Panc1 (cell line): ENCODE measurements around the gene RBBP6. TPM values are rescaled to one million over a fixed set of nuclear protein-coding genes. Genes with fewer than 3 reads are reported as not detected.

ENCODE experiments used
- ATAC-seq: fragments of 200-7000 bp; cut with Tn5 transposase; 2 replicates; pipeline ENCODE4 v1.9.1; 2020; ENCODE audit warnings: mild to moderate bottlenecking, moderate library complexity
- BruUV-seq: library from RNA; stranded (reverse); fragments of 400-500 nt; replicated peaks from 2 replicates; lab custom pipeline; 2021; lab: Mats Ljungman, UMichigan
- CTCF ChIA-PET: fragments of 300-600 bp; sonication (Branson Sonifier 250); formaldehyde crosslinking; loops from one replicate; lab custom pipeline; 2022; ENCODE audit warnings: antibody characterized with exemption; lab: Charles Lee
- POLR2A ChIA-PET: fragments of 300-600 bp; sonication (Branson Sonifier 250); formaldehyde crosslinking; loops from one replicate; lab custom pipeline; 2022; ENCODE audit warnings: antibody characterized with exemption; lab: Charles Lee
- DNase-seq: peaks from one replicate; pipeline ENCODE4 v3.0.0-alpha.2; 2010; ENCODE audit warnings: low read depth, low spot score
- H3K27ac ChIP-seq: 2 replicates; pipeline ENCODE4 v1.5.1; 2011; ENCODE audit warnings: mild to moderate bottlenecking, low read length, inconsistent platforms
- H3K27me3 ChIP-seq: fragments of 200-500 bp; sonication (Bioruptor generic); 2 replicates; pipeline ENCODE4 v1.6.0; 2014; ENCODE audit warnings: low read length, inconsistent platforms; ENCODE audit not compliant: control insufficient read depth, insufficient read depth
- H3K36me3 ChIP-seq: fragments of 200-500 bp; sonication (Bioruptor generic); 2 replicates; pipeline ENCODE4 v1.5.1; 2014; ENCODE audit warnings: inconsistent platforms, mild to moderate bottlenecking, low read length, moderate library complexity; ENCODE audit not compliant: control insufficient read depth, insufficient read depth
- H3K4me1 ChIP-seq: 2 replicates; pipeline ENCODE4 v1.5.1; 2011; ENCODE audit warnings: inconsistent platforms, mild to moderate bottlenecking, low read length, moderate library complexity; ENCODE audit not compliant: control insufficient read depth, insufficient read depth
- H3K4me3 ChIP-seq, 2 experiments: 2 replicates each; pipeline ENCODE4 v1.5.1; 2011 to 2012; ENCODE audit warnings: low read depth in 2 of 2, low read length in 2 of 2, mild to moderate bottlenecking in 2 of 2, inconsistent platforms in 1 of 2, moderate library complexity in 1 of 2
- H3K9me3 ChIP-seq: fragments of 200-500 bp; sonication (Bioruptor generic); 2 replicates; pipeline ENCODE4 v1.5.1; 2014; ENCODE audit warnings: low read depth, mild to moderate bottlenecking, inconsistent platforms, low read length, moderate library complexity; ENCODE audit not compliant: control insufficient read depth, insufficient read depth
- POLR2AphosphoS5 ChIP-seq: IDR thresholded peaks from 2 replicates; pipeline ENCODE4 v1.6.1; 2012; ENCODE audit warnings: mild to moderate bottlenecking, low read depth, low read length, moderate library complexity
- SIN3A ChIP-seq: IDR thresholded peaks from 2 replicates; pipeline ENCODE4 v1.6.1; 2012; ENCODE audit warnings: low read depth, mild to moderate bottlenecking, low read length, moderate library complexity, borderline replicate concordance; ENCODE audit not compliant: insufficient read depth
- TCF7L2 ChIP-seq: IDR thresholded peaks from 2 replicates; pipeline ENCODE4 v1.6.1; 2011; ENCODE audit warnings: mild to moderate bottlenecking, low read depth, low read length, inconsistent platforms
- in situ Hi-C: cut with HindIII; loops from 2 replicates; pipeline ENCODE4 v1.10.0; 2016; ENCODE audit warnings: low sequenced_read_pairs, low pct_unique_long_range_greater_than_20kb
- intact Hi-C: fragments of 100-400 bp; cut with micrococcal nuclease; formaldehyde crosslinking; loops from one replicate; pipeline ENCODE4 v1.10.0; 2022; ENCODE audit not compliant: unreplicated experiment
- total RNA-seq: library from RNA; stranded (reverse); gene quantifications from one replicate; pipeline ENCODE4 v1.2.1, GENCODE V29; 2021; ENCODE audit not compliant: unreplicated experiment
- TF ChIP-seq, protein P1 (sequence below): fragments of 450-650 bp; IDR thresholded peaks from 2 replicates; pipeline ENCODE4 v1.5.1; 2017; ENCODE audit warnings: mild to moderate bottlenecking
- TF ChIP-seq, protein P2 (sequence below), 2 experiments: IDR thresholded peaks; 2 replicates each; pipeline ENCODE4 v1.6.1; 2011 to 2012; ENCODE audit warnings: low read depth in 2 of 2, control low read depth in 1 of 2, low read length in 1 of 2, mild to moderate bottlenecking in 1 of 2, moderate library complexity in 1 of 2; ENCODE audit not compliant: insufficient read depth in 1 of 2

The RBBP6 gene
- total RNA-seq, 1 experiment from 2014 or later, result 42.7 TPM

DNA sequence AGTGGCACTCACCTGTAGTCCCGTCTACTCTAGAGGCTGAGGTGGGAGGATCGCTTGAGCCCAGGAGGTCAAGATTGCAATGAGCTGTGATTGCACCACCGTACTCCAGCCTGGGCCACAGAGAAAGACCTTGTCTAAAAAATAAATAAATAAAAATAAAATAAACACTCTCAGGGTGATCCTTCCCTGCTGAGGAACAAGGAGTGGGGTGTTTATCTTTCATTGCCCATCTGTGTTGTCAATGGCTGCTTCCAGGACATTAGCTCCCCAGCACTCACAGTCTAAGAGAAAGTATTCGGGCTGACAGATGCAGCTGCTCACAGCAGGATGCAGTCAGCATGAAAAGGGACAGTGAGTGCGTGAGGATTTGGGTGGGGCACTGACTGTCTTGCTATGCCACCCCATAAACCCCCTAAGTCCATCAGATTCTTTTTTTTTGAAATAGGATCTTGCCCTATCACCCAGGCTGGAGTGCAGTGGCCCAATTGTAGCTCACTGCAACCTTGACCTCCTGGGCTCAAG is 31.3 kb upstream of the RBBP6 start:
- Histone ChIP-seq H3K27me3 (peaks cover 2% of the 10 kb centered on the region; the same call in 1 of the 2 replicates), H3K9me3 (no peaks in the 10 kb centered on the region), H3K27ac (no peak overlapping the region), H3K4me3 (no peak overlapping the region), H3K36me3 (no peaks in the 10 kb centered on the region), H3K4me1 (no peaks in the 10 kb centered on the region)
- ATAC-seq, result no peak
- BruUV-seq, result no TSS peak
- ChIA-PET POLR2A (no interaction called here), CTCF (interaction anchor here (0.7 kb wide), 1 partner anchor 19 kb away, joined by 5 read pairs; no protein-coding TSS in a partner anchor)
- no peak for TF ChIP-seq TCF7L2
- TF ChIP-seq, protein P1, sequence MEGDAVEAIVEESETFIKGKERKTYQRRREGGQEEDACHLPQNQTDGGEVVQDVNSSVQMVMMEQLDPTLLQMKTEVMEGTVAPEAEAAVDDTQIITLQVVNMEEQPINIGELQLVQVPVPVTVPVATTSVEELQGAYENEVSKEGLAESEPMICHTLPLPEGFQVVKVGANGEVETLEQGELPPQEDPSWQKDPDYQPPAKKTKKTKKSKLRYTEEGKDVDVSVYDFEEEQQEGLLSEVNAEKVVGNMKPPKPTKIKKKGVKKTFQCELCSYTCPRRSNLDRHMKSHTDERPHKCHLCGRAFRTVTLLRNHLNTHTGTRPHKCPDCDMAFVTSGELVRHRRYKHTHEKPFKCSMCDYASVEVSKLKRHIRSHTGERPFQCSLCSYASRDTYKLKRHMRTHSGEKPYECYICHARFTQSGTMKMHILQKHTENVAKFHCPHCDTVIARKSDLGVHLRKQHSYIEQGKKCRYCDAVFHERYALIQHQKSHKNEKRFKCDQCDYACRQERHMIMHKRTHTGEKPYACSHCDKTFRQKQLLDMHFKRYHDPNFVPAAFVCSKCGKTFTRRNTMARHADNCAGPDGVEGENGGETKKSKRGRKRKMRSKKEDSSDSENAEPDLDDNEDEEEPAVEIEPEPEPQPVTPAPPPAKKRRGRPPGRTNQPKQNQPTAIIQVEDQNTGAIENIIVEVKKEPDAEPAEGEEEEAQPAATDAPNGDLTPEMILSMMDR, result no peak
- TF ChIP-seq SIN3A, result no peak
- no peak for TF ChIP-seq POLR2AphosphoS5
- TF ChIP-seq, protein P2, sequence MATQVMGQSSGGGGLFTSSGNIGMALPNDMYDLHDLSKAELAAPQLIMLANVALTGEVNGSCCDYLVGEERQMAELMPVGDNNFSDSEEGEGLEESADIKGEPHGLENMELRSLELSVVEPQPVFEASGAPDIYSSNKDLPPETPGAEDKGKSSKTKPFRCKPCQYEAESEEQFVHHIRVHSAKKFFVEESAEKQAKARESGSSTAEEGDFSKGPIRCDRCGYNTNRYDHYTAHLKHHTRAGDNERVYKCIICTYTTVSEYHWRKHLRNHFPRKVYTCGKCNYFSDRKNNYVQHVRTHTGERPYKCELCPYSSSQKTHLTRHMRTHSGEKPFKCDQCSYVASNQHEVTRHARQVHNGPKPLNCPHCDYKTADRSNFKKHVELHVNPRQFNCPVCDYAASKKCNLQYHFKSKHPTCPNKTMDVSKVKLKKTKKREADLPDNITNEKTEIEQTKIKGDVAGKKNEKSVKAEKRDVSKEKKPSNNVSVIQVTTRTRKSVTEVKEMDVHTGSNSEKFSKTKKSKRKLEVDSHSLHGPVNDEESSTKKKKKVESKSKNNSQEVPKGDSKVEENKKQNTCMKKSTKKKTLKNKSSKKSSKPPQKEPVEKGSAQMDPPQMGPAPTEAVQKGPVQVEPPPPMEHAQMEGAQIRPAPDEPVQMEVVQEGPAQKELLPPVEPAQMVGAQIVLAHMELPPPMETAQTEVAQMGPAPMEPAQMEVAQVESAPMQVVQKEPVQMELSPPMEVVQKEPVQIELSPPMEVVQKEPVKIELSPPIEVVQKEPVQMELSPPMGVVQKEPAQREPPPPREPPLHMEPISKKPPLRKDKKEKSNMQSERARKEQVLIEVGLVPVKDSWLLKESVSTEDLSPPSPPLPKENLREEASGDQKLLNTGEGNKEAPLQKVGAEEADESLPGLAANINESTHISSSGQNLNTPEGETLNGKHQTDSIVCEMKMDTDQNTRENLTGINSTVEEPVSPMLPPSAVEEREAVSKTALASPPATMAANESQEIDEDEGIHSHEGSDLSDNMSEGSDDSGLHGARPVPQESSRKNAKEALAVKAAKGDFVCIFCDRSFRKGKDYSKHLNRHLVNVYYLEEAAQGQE (IDR thresholded peaks at IDR 0.05; ENCODE audit: insufficient read depth in 1 of 2, low read depth in 2 of 2, low read length in 1 of 2), result no peak
- DNase-seq, result no peak
- in situ Hi-C loops (no loop called here), intact Hi-C loops (loop anchor here (10.0 kb wide), 1 partner anchor 253 kb away; the partner anchor contains the start of gene CACNG3)

DNA sequence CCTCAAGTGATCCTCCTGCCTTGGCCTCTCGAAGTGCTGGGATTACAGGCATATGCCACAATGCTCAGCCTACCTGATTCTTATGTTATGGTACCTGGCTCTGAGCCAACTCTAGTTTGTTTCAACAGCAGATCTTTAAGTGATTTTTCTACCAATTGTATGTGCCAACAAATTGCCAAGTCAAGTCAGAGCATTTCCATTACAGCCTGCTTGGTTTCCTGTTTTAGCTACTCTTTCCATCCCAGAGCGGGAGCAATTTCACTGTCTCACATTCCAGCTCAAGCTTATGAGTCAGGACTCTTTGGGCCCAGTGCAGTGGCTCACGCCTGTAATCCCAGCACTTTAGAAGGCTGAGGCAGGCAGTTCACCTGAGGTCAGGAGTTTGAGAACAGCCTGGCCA is 30.8 kb upstream of the RBBP6 start:
- POLR2A ChIA-PET, result interaction anchor here (0.7 kb wide), 1 partner anchor 207 kb away, joined by 3 read pairs; no protein-coding TSS in a partner anchor
- CTCF ChIA-PET, result no interaction called here
- ATAC-seq (no peak), DNase-seq (no peak)
- no TSS peak for BruUV-seq
- H3K9me3 ChIP-seq, result no peaks in the 10 kb centered on the region
- TF ChIP-seq SIN3A, result no peak
- TF ChIP-seq, protein P1, result no peak
- TF ChIP-seq POLR2AphosphoS5, result no peak
- TF ChIP-seq TCF7L2, result no peak
- TF ChIP-seq, protein P2 (IDR thresholded peaks at IDR 0.05; ENCODE audit: insufficient read depth in 1 of 2, low read depth in 2 of 2, low read length in 1 of 2), result no peak
- H3K27me3 ChIP-seq, result peaks cover 2% of the 10 kb centered on the region; the same call in 1 of the 2 replicates
- H3K27ac ChIP-seq, result no peak overlapping the region
- in situ Hi-C loops, result no loop called here
- intact Hi-C loops, result loop anchor here (10.0 kb wide), 1 partner anchor 254 kb away; the partner anchor contains the start of gene CACNG3
- H3K4me1 ChIP-seq, result no peaks in the 10 kb centered on the region
- H3K36me3 ChIP-seq, result no peaks in the 10 kb centered on the region
- H3K4me3 ChIP-seq, result no peak overlapping the region
